Measurements from ENCODE around the gene SAMSN1. TPM values are rescaled to one million over a fixed set of nuclear protein-coding genes. Genes with fewer than 3 reads are reported as not detected.
A peak's percentile ranks its signal among the peaks of the same experiment; 100 is the strongest.

Gene SAMSN1
- total and polyA plus RNA-seq, 7 experiments from 2014 or later = 25.5 to 136 (median 34.4) TPM

DNA sequence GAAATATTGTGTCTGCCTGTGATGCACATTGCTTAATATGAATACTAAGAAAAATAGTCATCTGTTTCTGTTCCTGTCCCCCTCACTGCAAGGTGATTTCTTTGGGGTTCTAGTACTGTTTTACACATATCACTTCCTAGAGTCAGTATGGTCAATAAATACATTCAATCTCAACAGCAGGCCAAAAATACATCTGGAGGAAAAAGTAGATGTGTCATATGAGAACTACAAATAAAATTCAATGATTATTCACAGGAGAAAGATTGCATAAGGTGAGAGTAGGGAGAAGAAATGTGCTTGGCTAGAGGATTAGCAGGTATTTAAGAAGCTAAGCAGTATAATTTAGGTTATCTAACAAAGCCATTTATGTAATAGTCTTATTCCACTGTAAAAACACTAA, 45.3 kb upstream of the SAMSN1 start:
- Histone ChIP-seq H3K4me1 (ENCODE audit: control insufficient read depth in 2 of 2, insufficient read depth in 2 of 2, low read length in 2 of 2) (peaks cover 3 to 11% of the 10 kb centered on the region in 2 donors), H3K36me3 (ENCODE audit: control insufficient read depth in 2 of 3, insufficient read depth in 3 of 3, low read length in 3 of 3) (no peaks in the 10 kb centered on the region), H3K9me3 (ENCODE audit: control insufficient read depth in 2 of 3, low read length in 3 of 3) (peaks cover 0 to under 1% (median under 1%) of the 10 kb centered on the region in 3 experiments), H3K4me3 (ENCODE audit: low read length) (no peak overlapping the region), H3K27ac (ENCODE audit: low read depth, low read length) (no peak overlapping the region), H3K27me3 (ENCODE audit: control insufficient read depth in 2 of 2, insufficient read depth in 2 of 2, low read length in 2 of 2) (no peaks in the 10 kb centered on the region)
- peaks cover 0 to 42% (median 3%) of the 10 kb centered on the region in 5 donors for H3K36me3 Mint-ChIP-seq
- peaks cover 0 to 30% (median 4%) of the 10 kb centered on the region in 11 donors for H3K9me3 Mint-ChIP-seq
- H3K4me1 Mint-ChIP-seq = peaks cover 8 to 46% (median 15%) of the 10 kb centered on the region in 7 donors
- ChIA-PET POLR2A (no interaction called here), CTCF (no interaction called here)
- intact Hi-C loops (cut with micrococcal nuclease) = loop anchor here (2.0 to 5.0 kb wide), 5 partner anchors 21 to 145 kb away; no protein-coding TSS in a partner anchor
- H3K27me3 Mint-ChIP-seq = no peaks in the 10 kb centered on the region
- H3K4me3 Mint-ChIP-seq = peak overlapping the region in 2 of 10 donors; percentile 3 to 70
- DNase-seq = no peak
- ATAC-seq = no peak
- H3K27ac Mint-ChIP-seq = peak overlapping the region in 3 of 9 donors; percentile 4 to 90 (median 8)

GRCh38 chr21:14589855-14590563, 43.9 kb upstream of the SAMSN1 start:
- peaks cover 0 to 22% (median 4%) of the 10 kb centered on the region in 11 donors for H3K9me3 Mint-ChIP-seq
- Histone ChIP-seq H3K36me3 (ENCODE audit: control insufficient read depth in 2 of 3, insufficient read depth in 3 of 3, low read length in 3 of 3) (no peaks in the 10 kb centered on the region), H3K4me3 (ENCODE audit: low read length) (no peak overlapping the region), H3K27ac (ENCODE audit: low read depth, low read length) (no peak overlapping the region), H3K9me3 (ENCODE audit: control insufficient read depth in 2 of 3, low read length in 3 of 3) (no peaks in the 10 kb centered on the region), H3K4me1 (ENCODE audit: control insufficient read depth in 2 of 2, insufficient read depth in 2 of 2, low read length in 2 of 2) (peaks cover 3 to 11% of the 10 kb centered on the region in 2 donors), H3K27me3 (ENCODE audit: control insufficient read depth in 2 of 2, insufficient read depth in 2 of 2, low read length in 2 of 2) (no peaks in the 10 kb centered on the region)
- H3K36me3 Mint-ChIP-seq = peaks cover 0 to 36% (median 3%) of the 10 kb centered on the region in 5 donors
- no peaks in the 10 kb centered on the region for H3K27me3 Mint-ChIP-seq
- peaks cover 8 to 50% (median 15%) of the 10 kb centered on the region in 7 donors for H3K4me1 Mint-ChIP-seq
- ChIA-PET CTCF (no interaction called here), POLR2A (no interaction called here)
- DNase-seq (no peak), ATAC-seq (no peak)
- peak overlapping the region in 5 of 9 donors; percentile 13 to 93 (median 51) for H3K27ac Mint-ChIP-seq
- peak overlapping the region in 6 of 10 donors; percentile 40 to 70 (median 53) for H3K4me3 Mint-ChIP-seq
- intact Hi-C loops (cut with micrococcal nuclease) = loop anchor here (1.0 to 5.0 kb wide), 8 partner anchors 8 to 147 kb away; partner anchors contain the start of gene SAMSN1 (in 1 of the 2)

DNA sequence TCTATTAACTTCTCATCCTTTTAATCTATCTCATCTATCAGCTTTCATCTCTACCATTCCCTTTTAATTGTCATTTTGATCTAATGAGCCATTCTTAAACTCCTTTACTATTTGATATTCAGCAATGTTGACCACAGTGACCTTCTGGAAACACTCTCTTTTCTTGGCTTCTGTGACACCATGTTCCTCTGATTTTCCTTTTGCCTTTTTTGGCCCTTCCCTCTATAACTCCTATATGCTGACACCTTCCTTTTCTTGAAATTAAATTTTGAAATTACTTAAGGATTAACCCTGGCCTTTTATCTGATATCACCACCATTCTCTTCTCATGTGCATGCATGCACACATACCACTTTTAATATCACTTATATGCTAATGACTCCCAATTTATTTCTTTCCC, 41.2 kb upstream of the SAMSN1 start:
- no peaks in the 10 kb centered on the region for H3K36me3 ChIP-seq (ENCODE audit: control insufficient read depth in 2 of 3, insufficient read depth in 3 of 3, low read length in 3 of 3)
- H3K27ac ChIP-seq (ENCODE audit: low read depth, low read length) = no peak overlapping the region
- peak overlapping the region in 1 of 9 donors; percentile 13 for H3K27ac Mint-ChIP-seq
- POLR2A ChIA-PET = interaction anchor here (0.9 kb wide), 1 partner anchor 24 kb away, joined by 3 read pairs; no protein-coding TSS in a partner anchor
- H3K9me3 ChIP-seq (ENCODE audit: control insufficient read depth in 2 of 3, low read length in 3 of 3) = no peaks in the 10 kb centered on the region
- CTCF ChIA-PET = no interaction called here
- peaks cover 0 to 23% (median 0%) of the 10 kb centered on the region in 5 donors for H3K36me3 Mint-ChIP-seq
- intact Hi-C loops (cut with micrococcal nuclease) = loop anchor here in 1 of 2 donors (5.0 kb wide), 1 partner anchor 60 kb away; no protein-coding TSS in a partner anchor
- H3K27me3 ChIP-seq (ENCODE audit: control insufficient read depth in 2 of 2, insufficient read depth in 2 of 2, low read length in 2 of 2) = no peaks in the 10 kb centered on the region
- peaks cover 0 to 13% (median 0%) of the 10 kb centered on the region in 11 donors for H3K9me3 Mint-ChIP-seq
- ATAC-seq (no peak), DNase-seq (no peak)
- peaks cover under 1 to 11% of the 10 kb centered on the region in 2 donors for H3K4me1 ChIP-seq (ENCODE audit: control insufficient read depth in 2 of 2, insufficient read depth in 2 of 2, low read length in 2 of 2)
- H3K4me1 Mint-ChIP-seq = peaks cover 8 to 47% (median 12%) of the 10 kb centered on the region in 7 donors
- no peaks in the 10 kb centered on the region for H3K27me3 Mint-ChIP-seq
- H3K4me3 ChIP-seq (ENCODE audit: low read length) = no peak overlapping the region
- no peak overlapping the region for H3K4me3 Mint-ChIP-seq

GRCh38 chr21:14585122-14585521, 39.0 kb upstream of the SAMSN1 start:
- H3K4me1 ChIP-seq (ENCODE audit: control insufficient read depth in 2 of 2, insufficient read depth in 2 of 2, low read length in 2 of 2) = peaks cover 0 to 4% of the 10 kb centered on the region in 2 donors
- H3K27ac ChIP-seq (ENCODE audit: low read depth, low read length) = no peak overlapping the region
- no peak overlapping the region for H3K4me3 ChIP-seq (ENCODE audit: low read length)
- peak overlapping the region in 1 of 10 donors; percentile 20 for H3K4me3 Mint-ChIP-seq
- no peak overlapping the region for H3K27ac Mint-ChIP-seq
- no peaks in the 10 kb centered on the region for H3K27me3 Mint-ChIP-seq
- no peak for DNase-seq
- H3K4me1 Mint-ChIP-seq = peaks cover 0 to 38% (median 5%) of the 10 kb centered on the region in 7 donors
- peaks cover 0 to 6% (median 0%) of the 10 kb centered on the region in 11 donors for H3K9me3 Mint-ChIP-seq
- ATAC-seq = no peak
- intact Hi-C loops (cut with micrococcal nuclease) = loop anchor here in 1 of 2 donors (5.0 kb wide), 1 partner anchor 58 kb away; no protein-coding TSS in a partner anchor
- no peaks in the 10 kb centered on the region for H3K27me3 ChIP-seq (ENCODE audit: control insufficient read depth in 2 of 2, insufficient read depth in 2 of 2, low read length in 2 of 2)
- no peaks in the 10 kb centered on the region for H3K9me3 ChIP-seq (ENCODE audit: control insufficient read depth in 2 of 3, low read length in 3 of 3)
- no peaks in the 10 kb centered on the region for H3K36me3 ChIP-seq (ENCODE audit: control insufficient read depth in 2 of 3, insufficient read depth in 3 of 3, low read length in 3 of 3)
- POLR2A ChIA-PET = interaction anchor here (0.6 kb wide), 1 partner anchor 10 kb away, joined by 3 read pairs; no protein-coding TSS in a partner anchor
- CTCF ChIA-PET = no interaction called here
- peaks cover 0 to 17% (median 0%) of the 10 kb centered on the region in 5 donors for H3K36me3 Mint-ChIP-seq

DNA sequence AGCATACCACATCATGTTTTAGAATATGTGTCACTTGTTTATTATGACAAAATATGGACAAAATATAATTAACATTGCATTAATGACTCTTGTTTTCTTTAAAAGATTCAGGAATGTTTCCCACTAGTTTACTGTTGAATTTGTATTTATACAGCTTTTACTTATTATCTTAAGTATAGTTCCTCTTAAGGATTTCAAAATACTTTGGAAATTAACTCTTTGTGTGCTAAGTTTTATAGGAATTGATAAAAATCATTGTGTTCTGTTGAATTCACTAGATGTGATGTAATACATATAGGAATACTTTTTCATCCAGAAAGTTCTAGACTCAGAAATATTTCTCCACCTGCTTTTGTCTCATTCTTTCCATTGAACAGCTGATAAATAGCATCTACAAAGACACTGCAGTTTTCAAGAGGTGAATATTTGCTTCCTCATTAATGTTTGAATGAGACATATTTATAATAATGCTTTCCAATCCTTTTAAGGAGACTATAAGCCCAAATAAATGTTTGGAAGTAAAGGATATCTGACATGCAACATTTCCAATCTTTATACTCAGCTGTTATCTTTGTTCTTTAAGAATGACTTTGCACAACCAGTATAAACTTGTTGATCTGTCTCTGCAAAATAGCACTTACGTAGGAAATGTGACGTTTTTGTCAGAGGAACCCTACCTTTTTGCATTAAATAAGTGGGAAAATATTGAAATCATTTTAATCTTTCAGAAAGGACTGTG, 38.4 kb upstream of the SAMSN1 start:
- DNase-seq = no peak
- Histone ChIP-seq H3K27me3 (ENCODE audit: control insufficient read depth in 2 of 2, insufficient read depth in 2 of 2, low read length in 2 of 2) (no peaks in the 10 kb centered on the region), H3K4me1 (ENCODE audit: control insufficient read depth in 2 of 2, insufficient read depth in 2 of 2, low read length in 2 of 2) (peaks cover 0 to 4% of the 10 kb centered on the region in 2 donors), H3K4me3 (ENCODE audit: low read length) (no peak overlapping the region), H3K27ac (ENCODE audit: low read depth, low read length) (no peak overlapping the region), H3K36me3 (ENCODE audit: control insufficient read depth in 2 of 3, insufficient read depth in 3 of 3, low read length in 3 of 3) (no peaks in the 10 kb centered on the region), H3K9me3 (ENCODE audit: control insufficient read depth in 2 of 3, low read length in 3 of 3) (no peaks in the 10 kb centered on the region)
- peaks cover 0 to 21% (median 3%) of the 10 kb centered on the region in 5 donors for H3K36me3 Mint-ChIP-seq
- ChIA-PET CTCF (no interaction called here), POLR2A (interaction anchor here (0.6 kb wide), 1 partner anchor 11 kb away, joined by 3 read pairs; no protein-coding TSS in a partner anchor)
- peaks cover 0 to 36% (median 5%) of the 10 kb centered on the region in 7 donors for H3K4me1 Mint-ChIP-seq
- no peaks in the 10 kb centered on the region for H3K27me3 Mint-ChIP-seq
- peak overlapping the region in 1 of 10 donors; percentile 20 for H3K4me3 Mint-ChIP-seq
- intact Hi-C loops (cut with micrococcal nuclease) = loop anchor here in 1 of 2 donors (5.0 kb wide), 2 partner anchors 37 to 57 kb away; partner anchors contain the start of gene SAMSN1
- ATAC-seq = no peak
- H3K9me3 Mint-ChIP-seq = peaks cover 0 to 6% (median 0%) of the 10 kb centered on the region in 11 donors
- no peak overlapping the region for H3K27ac Mint-ChIP-seq

- Mint-ChIP-seq H3K36me3 (peaks cover 0 to 21% (median 3%) of the 10 kb centered on the region in 5 donors), H3K27ac (no peak overlapping the region)
Measured at GRCh38 chr21:14583629-14584255, 37.6 kb upstream of the SAMSN1 start.

More at GRCh38 chr21:14583629-14584255, 37.6 kb upstream of the SAMSN1 start:
- H3K4me3 Mint-ChIP-seq = no peak overlapping the region
- ChIA-PET POLR2A (no interaction called here), CTCF (no interaction called here)
- no peaks in the 10 kb centered on the region for H3K4me1 ChIP-seq (ENCODE audit: control insufficient read depth in 2 of 2, insufficient read depth in 2 of 2, low read length in 2 of 2)
- no peaks in the 10 kb centered on the region for H3K27me3 ChIP-seq (ENCODE audit: control insufficient read depth in 2 of 2, insufficient read depth in 2 of 2, low read length in 2 of 2)
- no peaks in the 10 kb centered on the region for H3K36me3 ChIP-seq (ENCODE audit: control insufficient read depth in 2 of 3, insufficient read depth in 3 of 3, low read length in 3 of 3)
- no peak overlapping the region for H3K27ac ChIP-seq (ENCODE audit: low read depth, low read length)
- ATAC-seq (no peak), DNase-seq (no peak)
- H3K27me3 Mint-ChIP-seq = no peaks in the 10 kb centered on the region
- no peaks in the 10 kb centered on the region for H3K9me3 ChIP-seq (ENCODE audit: control insufficient read depth in 2 of 3, low read length in 3 of 3)
- intact Hi-C loops (cut with micrococcal nuclease) = loop anchor here (2.0 to 5.0 kb wide), 3 partner anchors 19 to 36 kb away; partner anchors contain the start of gene SAMSN1 (in 1 of the 2)
- no peak overlapping the region for H3K4me3 ChIP-seq (ENCODE audit: low read length)
- peaks cover 0 to 6% (median 0%) of the 10 kb centered on the region in 11 donors for H3K9me3 Mint-ChIP-seq
- peaks cover 0 to 35% (median 5%) of the 10 kb centered on the region in 7 donors for H3K4me1 Mint-ChIP-seq
